Measurements from ENCODE around the gene SPSB4.

DNA sequence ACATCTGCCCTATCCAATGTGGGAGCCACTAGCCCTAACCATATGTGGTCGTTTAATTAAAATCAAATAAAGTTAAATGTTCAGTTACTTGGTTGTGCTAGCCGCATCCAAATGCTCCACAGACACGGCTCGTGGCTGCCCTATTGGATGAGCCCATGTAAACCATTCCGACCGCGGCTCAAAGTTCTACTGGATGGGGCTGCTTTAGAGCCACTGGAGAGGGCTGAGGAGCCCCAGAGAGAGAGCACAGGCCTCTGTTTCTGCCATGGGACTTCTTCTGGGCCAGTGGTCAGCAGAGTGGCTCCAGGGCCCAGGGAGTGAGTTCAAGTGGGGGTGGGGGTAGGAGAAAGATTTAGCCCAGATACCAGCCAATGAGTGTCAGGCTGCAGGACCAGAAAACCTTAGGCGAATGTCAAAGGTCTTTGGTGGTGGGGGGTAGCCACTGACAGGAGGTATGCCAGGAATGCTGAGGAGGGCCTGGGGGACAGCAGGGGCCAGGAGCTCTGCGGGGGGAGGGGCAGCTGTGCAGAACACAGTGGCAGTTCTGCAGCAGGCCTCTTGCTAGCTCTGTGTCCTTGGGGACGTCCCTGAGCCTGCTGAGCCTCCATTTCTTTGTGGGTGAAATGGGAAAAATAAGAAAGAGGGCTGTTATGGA lies 30.1 kb downstream of the SPSB4 start:
- TF ChIP-seq HNF1A (IDR thresholded peaks at IDR 0.05; ENCODE audit: low read depth) (no peak), HNF1A (CRISPR knock-in tag; IDR thresholded peaks at IDR 0.05; ENCODE audit: borderline replicate concordance) (no peak), POLR2A (IDR thresholded peaks at IDR 0.05; ENCODE audit: insufficient read depth in 1 of 2, low read depth in 2 of 2, low read length in 2 of 2) (no peak), TCF12 (IDR thresholded peaks at IDR 0.05) (no peak), TCF12 (CRISPR knock-in tag; IDR thresholded peaks at IDR 0.05) (no peak), ZNF644 (CRISPR knock-in tag; IDR thresholded peaks at IDR 0.05; ENCODE audit: low read depth) (no peak), CTCF (CRISPR knock-in tag; IDR thresholded peaks at IDR 0.05) (no peak), HIVEP1 (CRISPR knock-in tag; IDR thresholded peaks at IDR 0.05) (no peak), NCOA2 (CRISPR knock-in tag; IDR thresholded peaks at IDR 0.05) (no peak), ZNF280D (CRISPR knock-in tag; IDR thresholded peaks at IDR 0.05) (no peak), ZNF782 (CRISPR knock-in tag; IDR thresholded peaks at IDR 0.05; ENCODE audit: borderline replicate concordance) (no peak)
- TF ChIP-seq, protein P1, sequence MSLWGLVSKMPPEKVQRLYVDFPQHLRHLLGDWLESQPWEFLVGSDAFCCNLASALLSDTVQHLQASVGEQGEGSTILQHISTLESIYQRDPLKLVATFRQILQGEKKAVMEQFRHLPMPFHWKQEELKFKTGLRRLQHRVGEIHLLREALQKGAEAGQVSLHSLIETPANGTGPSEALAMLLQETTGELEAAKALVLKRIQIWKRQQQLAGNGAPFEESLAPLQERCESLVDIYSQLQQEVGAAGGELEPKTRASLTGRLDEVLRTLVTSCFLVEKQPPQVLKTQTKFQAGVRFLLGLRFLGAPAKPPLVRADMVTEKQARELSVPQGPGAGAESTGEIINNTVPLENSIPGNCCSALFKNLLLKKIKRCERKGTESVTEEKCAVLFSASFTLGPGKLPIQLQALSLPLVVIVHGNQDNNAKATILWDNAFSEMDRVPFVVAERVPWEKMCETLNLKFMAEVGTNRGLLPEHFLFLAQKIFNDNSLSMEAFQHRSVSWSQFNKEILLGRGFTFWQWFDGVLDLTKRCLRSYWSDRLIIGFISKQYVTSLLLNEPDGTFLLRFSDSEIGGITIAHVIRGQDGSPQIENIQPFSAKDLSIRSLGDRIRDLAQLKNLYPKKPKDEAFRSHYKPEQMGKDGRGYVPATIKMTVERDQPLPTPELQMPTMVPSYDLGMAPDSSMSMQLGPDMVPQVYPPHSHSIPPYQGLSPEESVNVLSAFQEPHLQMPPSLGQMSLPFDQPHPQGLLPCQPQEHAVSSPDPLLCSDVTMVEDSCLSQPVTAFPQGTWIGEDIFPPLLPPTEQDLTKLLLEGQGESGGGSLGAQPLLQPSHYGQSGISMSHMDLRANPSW (CRISPR knock-in tag; IDR thresholded peaks at IDR 0.05; ENCODE audit: borderline replicate concordance), result no peak
- TF ChIP-seq, protein P2, sequence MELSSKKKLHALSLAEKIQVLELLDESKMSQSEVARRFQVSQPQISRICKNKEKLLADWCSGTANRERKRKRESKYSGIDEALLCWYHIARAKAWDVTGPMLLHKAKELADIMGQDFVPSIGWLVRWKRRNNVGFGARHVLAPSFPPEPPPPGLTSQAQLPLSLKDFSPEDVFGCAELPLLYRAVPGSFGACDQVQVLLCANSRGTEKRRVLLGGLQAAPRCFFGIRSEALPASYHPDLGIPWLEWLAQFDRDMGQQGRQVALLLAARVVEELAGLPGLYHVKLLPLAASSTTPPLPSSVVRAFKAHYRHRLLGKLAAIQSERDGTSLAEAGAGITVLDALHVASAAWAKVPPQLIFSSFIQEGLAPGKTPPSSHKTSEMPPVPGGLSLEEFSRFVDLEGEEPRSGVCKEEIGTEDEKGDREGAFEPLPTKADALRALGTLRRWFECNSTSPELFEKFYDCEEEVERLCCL (CRISPR knock-in tag; IDR thresholded peaks at IDR 0.05; ENCODE audit: borderline replicate concordance), result no peak
- TF ChIP-seq, protein P3, sequence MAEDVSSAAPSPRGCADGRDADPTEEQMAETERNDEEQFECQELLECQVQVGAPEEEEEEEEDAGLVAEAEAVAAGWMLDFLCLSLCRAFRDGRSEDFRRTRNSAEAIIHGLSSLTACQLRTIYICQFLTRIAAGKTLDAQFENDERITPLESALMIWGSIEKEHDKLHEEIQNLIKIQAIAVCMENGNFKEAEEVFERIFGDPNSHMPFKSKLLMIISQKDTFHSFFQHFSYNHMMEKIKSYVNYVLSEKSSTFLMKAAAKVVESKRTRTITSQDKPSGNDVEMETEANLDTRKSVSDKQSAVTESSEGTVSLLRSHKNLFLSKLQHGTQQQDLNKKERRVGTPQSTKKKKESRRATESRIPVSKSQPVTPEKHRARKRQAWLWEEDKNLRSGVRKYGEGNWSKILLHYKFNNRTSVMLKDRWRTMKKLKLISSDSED (CRISPR knock-in tag; IDR thresholded peaks at IDR 0.05), result no peak
